COR-L47 (cell line): Measurements from ENCODE around the gene ATP11B.
"Not testable (repeated sequence)": the region's sequence is repeated elsewhere in the genome, so short reads cannot be mapped to it uniquely, and the experiment has no call there.

Experiments
- DNase-seq: peaks from one replicate; lab custom pipeline; 2025; lab: John Stamatoyannopoulos, UW

Gene ATP11B

GRCh38 chr3:182795389-182795782, 2.1 kb downstream of the ATP11B start:
- DNase-seq: no peak

- DNase-seq: no peak
These were observed 3.0 kb downstream of the ATP11B start for GRCh38 chr3:182796310-182796709.

GRCh38 chr3:182797876-182798275, 4.6 kb downstream of the ATP11B start:
- no peak for DNase-seq

- DNase-seq: not testable (repeated sequence)
These were observed 5.8 kb downstream of the ATP11B start for GRCh38 chr3:182799143-182799542.

- no peak for DNase-seq
These were observed 7.2 kb downstream of the ATP11B start for GRCh38 chr3:182800508-182800907.

- DNase-seq: no peak
These were observed 9.4 kb downstream of the ATP11B start for GRCh38 chr3:182802413-182803390.

- DNase-seq: no peak
These were observed 10.3 kb downstream of the ATP11B start for GRCh38 chr3:182803596-182803995.

- no peak for DNase-seq
These were observed 13.8 kb downstream of the ATP11B start for GRCh38 chr3:182807061-182807460.

GRCh38 chr3:182808041-182808770, 14.9 kb downstream of the ATP11B start:
- no peak for DNase-seq

GRCh38 chr3:182809531-182809930, 16.2 kb downstream of the ATP11B start:
- no peak for DNase-seq

- no peak for DNase-seq
These were observed 17.4 kb downstream of the ATP11B start for GRCh38 chr3:182810574-182811268.

- no peak for DNase-seq
These were observed 17.9 kb downstream of the ATP11B start for GRCh38 chr3:182811269-182811596.

GRCh38 chr3:182812123-182812522, 18.8 kb downstream of the ATP11B start:
- no peak for DNase-seq

- DNase-seq: no peak
These were observed 21.2 kb downstream of the ATP11B start for GRCh38 chr3:182814419-182815062.

GRCh38 chr3:182816181-182816580, 22.9 kb downstream of the ATP11B start:
- DNase-seq: no peak

- no peak for DNase-seq
These were observed 25.1 kb downstream of the ATP11B start for GRCh38 chr3:182818296-182818978.

- no peak for DNase-seq
These were observed 28.1 kb downstream of the ATP11B start for GRCh38 chr3:182821221-182821981.

GRCh38 chr3:182822260-182822659, 29.0 kb downstream of the ATP11B start:
- DNase-seq: not testable (repeated sequence)

GRCh38 chr3:182824957-182825356, 31.7 kb downstream of the ATP11B start:
- no peak for DNase-seq

GRCh38 chr3:182829761-182830405, 36.6 kb downstream of the ATP11B start:
- no peak for DNase-seq
